CD4-positive, CD25-positive, alpha-beta regulatory T cell (primary cell): Measurements from ENCODE around the gene ATG16L2. TPM values are rescaled to one million over a fixed set of nuclear protein-coding genes. Genes with fewer than 3 reads are reported as not detected.

Experiments
- ATAC-seq, 2 donors: fragments of 150-1000 bp; cut with Tn5 transposase; one replicate each; pipeline ENCODE4 v1.10.0; 2021; ENCODE audit warnings: low read depth in 2 of 2, moderate number of reproducible peaks in 2 of 2, moderate library complexity in 1 of 2
- DNase-seq, 3 donors: peaks; one replicate each; pipeline versions ENCODE4 v3.0.0 to v3.0.0-alpha.2; 2012 to 2022; ENCODE audit warnings: mixed read lengths in 1 of 3
- H3K27ac ChIP-seq: one replicate; pipeline ENCODE4 v1.7.0; 2013; ENCODE audit warnings: mild to moderate bottlenecking, low read length; ENCODE audit not compliant: insufficient read depth, poor library complexity, severe bottlenecking
- H3K27me3 ChIP-seq: one replicate; pipeline ENCODE4 v1.7.0; 2013; ENCODE audit warnings: low read length; ENCODE audit not compliant: control insufficient read depth, insufficient read depth
- H3K36me3 ChIP-seq: one replicate; pipeline ENCODE4 v1.7.0; 2013; ENCODE audit warnings: mild to moderate bottlenecking, low read length, moderate library complexity; ENCODE audit not compliant: control insufficient read depth, insufficient read depth
- H3K4me1 ChIP-seq: 2 replicates; pipeline ENCODE4 v1.7.0; 2013; ENCODE audit warnings: mild to moderate bottlenecking, low read length; ENCODE audit not compliant: insufficient read depth, control insufficient read depth, poor library complexity, severe bottlenecking
- H3K4me3 ChIP-seq: one replicate; pipeline ENCODE4 v1.7.0; 2013; ENCODE audit warnings: low read depth, mild to moderate bottlenecking, low read length, moderate library complexity
- H3K9me3 ChIP-seq, 2 experiments: 1 replicate in 1 of 2; 2 replicates in 1 of 2; pipeline ENCODE4 v1.7.0; 2013; ENCODE audit warnings: low read length in 2 of 2, mild to moderate bottlenecking in 1 of 2, moderate library complexity in 1 of 2; ENCODE audit not compliant: control insufficient read depth in 2 of 2
- H3K27ac Mint-ChIP-seq, 3 donors: one replicate each; pipeline ENCODE4 v1.8.0; 2020 to 2022; ENCODE audit warnings: mild to moderate bottlenecking in 3 of 3, mixed read lengths in 3 of 3, moderate library complexity in 2 of 3
- H3K27me3 Mint-ChIP-seq: one replicate; pipeline ENCODE4 v1.8.0; 2022; ENCODE audit warnings: mild to moderate bottlenecking, mixed read lengths
- H3K36me3 Mint-ChIP-seq: one replicate; pipeline ENCODE4 v1.8.0; 2020; ENCODE audit warnings: mixed read lengths
- H3K4me1 Mint-ChIP-seq, 4 donors: one replicate each; pipeline ENCODE4 v1.8.0; 2020 to 2022; ENCODE audit warnings: mixed read lengths in 4 of 4, mild to moderate bottlenecking in 1 of 4
- H3K4me3 Mint-ChIP-seq, 4 donors: one replicate each; pipeline ENCODE4 v1.8.0; 2020 to 2022; ENCODE audit warnings: mild to moderate bottlenecking in 4 of 4, mixed read lengths in 4 of 4, moderate library complexity in 3 of 4
- H3K9me3 Mint-ChIP-seq, 7 donors: one replicate each; pipeline ENCODE4 v1.8.0; 2020 to 2022; ENCODE audit warnings: mixed read lengths in 7 of 7, mild to moderate bottlenecking in 3 of 7, moderate library complexity in 2 of 7
- polyA plus RNA-seq, 4 donors: library from polyadenylated mRNA; unstranded; fragments of 300-500 nt; fragmentation: Illumina TruSeq; gene quantifications; one replicate each; pipeline ENCODE4 v1.2.3, GENCODE V29; 2021
- total RNA-seq: library from RNA; stranded (reverse); gene quantifications from one replicate; pipeline ENCODE4 v1.2.3, GENCODE V29; 2022

The ATG16L2 gene
- total and polyA plus RNA-seq, 5 donors from 2014 or later: 6.7 to 89.9 (median 11.1) TPM

GRCh38 chr11:72818971-72819370 lies 4.8 kb downstream of the ATG16L2 start:
- no peaks in the 10 kb centered on the region for H3K9me3 ChIP-seq
- H3K4me1 Mint-ChIP-seq: peaks cover 0 to 53% (median 13%) of the 10 kb centered on the region in 4 donors
- H3K36me3 ChIP-seq: peaks cover 46% of the 10 kb centered on the region
- H3K27ac Mint-ChIP-seq: peak overlapping the region in 1 of 3 donors; percentile 68
- no peaks in the 10 kb centered on the region for H3K9me3 Mint-ChIP-seq
- H3K36me3 Mint-ChIP-seq: peaks cover 25% of the 10 kb centered on the region
- peaks cover 40% of the 10 kb centered on the region for H3K4me1 ChIP-seq
- DNase-seq (no peak), ATAC-seq (no peak)
- peak overlapping the region in 2 of 4 donors; percentile 63 to 78 for H3K4me3 Mint-ChIP-seq
- no peak overlapping the region for H3K27ac ChIP-seq
- H3K27me3 ChIP-seq: no peaks in the 10 kb centered on the region
- no peak overlapping the region for H3K4me3 ChIP-seq
- H3K27me3 Mint-ChIP-seq: no peaks in the 10 kb centered on the region

GRCh38 chr11:72820439-72821139 lies 6.4 kb downstream of the ATG16L2 start:
- H3K36me3 ChIP-seq: peaks cover 49% of the 10 kb centered on the region
- H3K27ac ChIP-seq: no peak overlapping the region
- ATAC-seq (no peak), DNase-seq (no peak)
- no peaks in the 10 kb centered on the region for H3K27me3 Mint-ChIP-seq
- H3K27ac Mint-ChIP-seq: peak overlapping the region in 1 of 3 donors; percentile 59
- H3K4me1 ChIP-seq: peaks cover 34% of the 10 kb centered on the region
- H3K4me1 Mint-ChIP-seq: peaks cover 0 to 51% (median 15%) of the 10 kb centered on the region in 4 donors
- peak overlapping the region in 2 of 4 donors; percentile 51 to 75 for H3K4me3 Mint-ChIP-seq
- H3K36me3 Mint-ChIP-seq: peaks cover 29% of the 10 kb centered on the region
- H3K9me3 Mint-ChIP-seq: no peaks in the 10 kb centered on the region
- no peaks in the 10 kb centered on the region for H3K9me3 ChIP-seq
- no peaks in the 10 kb centered on the region for H3K27me3 ChIP-seq
- H3K4me3 ChIP-seq: no peak overlapping the region

GRCh38 chr11:72821221-72821919 lies 7.2 kb downstream of the ATG16L2 start:
- Histone ChIP-seq H3K9me3 (no peaks in the 10 kb centered on the region), H3K36me3 (peaks cover 53% of the 10 kb centered on the region), H3K4me3 (no peak overlapping the region), H3K27me3 (no peaks in the 10 kb centered on the region), H3K27ac (peak overlapping the region; percentile 61), H3K4me1 (peaks cover 26% of the 10 kb centered on the region)
- H3K4me3 Mint-ChIP-seq: peak overlapping the region in 1 of 4 donors; percentile 51
- no peak for ATAC-seq
- no peaks in the 10 kb centered on the region for H3K9me3 Mint-ChIP-seq
- no peaks in the 10 kb centered on the region for H3K27me3 Mint-ChIP-seq
- no peak for DNase-seq
- peak overlapping the region in 1 of 3 donors; percentile 9 for H3K27ac Mint-ChIP-seq
- peaks cover 0 to 44% (median 13%) of the 10 kb centered on the region in 4 donors for H3K4me1 Mint-ChIP-seq
- H3K36me3 Mint-ChIP-seq: peaks cover 29% of the 10 kb centered on the region

GRCh38 chr11:72821920-72822799 lies 7.9 kb downstream of the ATG16L2 start:
- Histone ChIP-seq H3K27me3 (no peaks in the 10 kb centered on the region), H3K27ac (peak overlapping the region; percentile 61), H3K9me3 (no peaks in the 10 kb centered on the region), H3K4me3 (no peak overlapping the region), H3K4me1 (peaks cover 18% of the 10 kb centered on the region), H3K36me3 (peaks cover 53% of the 10 kb centered on the region)
- ATAC-seq (peak; percentile 83 to 86), DNase-seq (peak; percentile 76 to 90 (median 82))
- Mint-ChIP-seq H3K27me3 (no peaks in the 10 kb centered on the region), H3K4me3 (peak overlapping the region in 1 of 4 donors; percentile 32), H3K9me3 (no peaks in the 10 kb centered on the region), H3K36me3 (peaks cover 29% of the 10 kb centered on the region), H3K4me1 (peaks cover 0 to 37% (median 12%) of the 10 kb centered on the region in 4 donors), H3K27ac (peak overlapping the region in 2 of 3 donors; percentile 23 to 59)

GRCh38 chr11:72823105-72823804 lies 9.0 kb downstream of the ATG16L2 start:
- Mint-ChIP-seq H3K27ac (peak overlapping the region; percentile 23 to 82 (median 38)), H3K9me3 (no peaks in the 10 kb centered on the region), H3K4me1 (peaks cover 0 to 32% (median 11%) of the 10 kb centered on the region in 4 donors), H3K36me3 (peaks cover 22% of the 10 kb centered on the region), H3K27me3 (no peaks in the 10 kb centered on the region), H3K4me3 (peak overlapping the region in 1 of 4 donors; percentile 8)
- peaks cover 43% of the 10 kb centered on the region for H3K36me3 ChIP-seq
- H3K4me1 ChIP-seq: peaks cover 22% of the 10 kb centered on the region
- no peak for ATAC-seq
- no peaks in the 10 kb centered on the region for H3K9me3 ChIP-seq
- no peak overlapping the region for H3K4me3 ChIP-seq
- H3K27ac ChIP-seq: peak overlapping the region; percentile 61
- H3K27me3 ChIP-seq: no peaks in the 10 kb centered on the region
- no peak for DNase-seq

GRCh38 chr11:72824020-72824419 lies 9.8 kb downstream of the ATG16L2 start:
- peak overlapping the region in 1 of 4 donors; percentile 8 for H3K4me3 Mint-ChIP-seq
- no peaks in the 10 kb centered on the region for H3K9me3 ChIP-seq
- no peak for ATAC-seq
- H3K27me3 Mint-ChIP-seq: no peaks in the 10 kb centered on the region
- H3K36me3 ChIP-seq: peaks cover 44% of the 10 kb centered on the region
- peaks cover 14% of the 10 kb centered on the region for H3K36me3 Mint-ChIP-seq
- H3K27ac ChIP-seq: no peak overlapping the region
- no peaks in the 10 kb centered on the region for H3K9me3 Mint-ChIP-seq
- no peaks in the 10 kb centered on the region for H3K27me3 ChIP-seq
- H3K4me1 Mint-ChIP-seq: peaks cover 0 to 31% (median 12%) of the 10 kb centered on the region in 4 donors
- no peak overlapping the region for H3K4me3 ChIP-seq
- H3K27ac Mint-ChIP-seq: peak overlapping the region in 1 of 3 donors; percentile 82
- peaks cover 24% of the 10 kb centered on the region for H3K4me1 ChIP-seq
- DNase-seq: no peak
